Brain pericyte (primary cell): ENCODE results near the gene RANBP3L.
"Not testable (repeated sequence)": the region's sequence is repeated elsewhere in the genome, so short reads cannot be mapped to it uniquely, and the experiment has no call there.

Source experiments
- DNase-seq: peaks from one replicate; pipeline ENCODE4 v3.0.0-alpha.2; 2012; ENCODE audit warnings: low read depth, low spot score

The RANBP3L gene

GRCh38 chr5:36206913-36207312 is 94.8 kb downstream of the RANBP3L start:
- DNase-seq = no peak

- DNase-seq = no peak
Observed at GRCh38 chr5:36205329-36205728, 96.4 kb downstream of the RANBP3L start.

GRCh38 chr5:36202521-36202961 is 99.2 kb downstream of the RANBP3L start:
- DNase-seq = no peak

- no peak for DNase-seq
Observed at GRCh38 chr5:36200513-36200912, 101.2 kb downstream of the RANBP3L start.

- no peak for DNase-seq
Observed at GRCh38 chr5:36199620-36200019, 102.1 kb downstream of the RANBP3L start.

- not testable (repeated sequence) for DNase-seq
Observed at GRCh38 chr5:36198783-36199182, 102.9 kb downstream of the RANBP3L start.
